Transverse colon (tissue), 4 donors: Measurements from ENCODE around the gene AQP7. TPM values are rescaled to one million over a fixed set of nuclear protein-coding genes. Genes with fewer than 3 reads are reported as not detected.

Experiments used
- DNase-seq: peaks from one replicate; pipeline ENCODE4 v3.0.0-alpha.2; 2019
- H3K27ac ChIP-seq, 4 donors: fragments of 200-600 bp; sonication (generic); 2 replicates each; pipeline ENCODE4 v1.5.1; 2016 to 2018; ENCODE audit warnings: inconsistent platforms in 4 of 4
- H3K27me3 ChIP-seq: fragments of 200-600 bp; sonication (generic); 2 replicates; pipeline ENCODE4 v1.5.1; 2017; ENCODE audit warnings: inconsistent platforms
- H3K36me3 ChIP-seq, 4 donors: fragments of 200-600 bp; sonication (generic); 2 replicates each; pipeline ENCODE4 v1.5.1; 2017 to 2019; ENCODE audit warnings: inconsistent platforms in 4 of 4
- H3K4me1 ChIP-seq, 4 donors: fragments of 200-600 bp; sonication (generic); 2 replicates each; pipeline ENCODE4 v1.5.1; 2017 to 2020; ENCODE audit warnings: inconsistent platforms in 4 of 4
- H3K4me3 ChIP-seq, 4 donors: fragments of 200-600 bp; sonication (generic); 1 replicate in 1 of 4; 2 replicates in 3 of 4; pipeline versions ENCODE4 v1.5.1 to v1.6.1; 2017 to 2019; ENCODE audit warnings: inconsistent platforms in 4 of 4
- H3K9me3 ChIP-seq, 2 donors: fragments of 200-600 bp; sonication (generic); 2 replicates each; pipeline ENCODE4 v1.5.1; 2017 to 2019; ENCODE audit warnings: inconsistent platforms in 2 of 2
- CTCF ChIP-seq, 5 experiments: fragments of 200-600 bp in 3 of 5; fragments of 450-650 bp in 2 of 5; sonication (generic) in 3 of 5; IDR thresholded peaks; 1 replicate in 2 of 5; 2 replicates in 3 of 5; pipeline ENCODE4 v1.5.1; 2016 to 2017; ENCODE audit warnings: antibody characterized with exemption in 5 of 5, inconsistent platforms in 3 of 5, mild to moderate bottlenecking in 2 of 5, moderate library complexity in 1 of 5
- EP300 ChIP-seq: sonication (generic); formaldehyde crosslinking; IDR thresholded peaks from one replicate; pipeline ENCODE4 v1.6.1; 2017; ENCODE audit warnings: antibody characterized with exemption, low read depth
- POLR2A ChIP-seq: fragments of 450-650 bp; IDR thresholded peaks from one replicate; pipeline ENCODE4 v1.6.1; 2016; ENCODE audit warnings: antibody characterized with exemption, mild to moderate bottlenecking, moderate library complexity
- POLR2AphosphoS5 ChIP-seq, 3 donors: sonication (generic); formaldehyde crosslinking; IDR thresholded peaks; one replicate each; pipeline ENCODE4 v1.6.1; 2016; ENCODE audit warnings: antibody characterized with exemption in 3 of 3
- WGBS, 2 donors: methylation state at CpG; one replicate each; pipeline ENCODE4 v1.1.5; 2018; ENCODE audit warnings: low coverage in 1 of 2; 5-methylcytosine and 5-hydroxymethylcytosine counted together
- in situ Hi-C, 4 donors: fragments of 200-750 bp; cut with MboI; loops; one replicate each; pipeline versions ENCODE4 v1.15.0 to v1.15.1; 2017; ENCODE audit warnings: low sequenced_read_pairs in 3 of 4, low pct_ligation_motif_present in 1 of 4, low pct_unique_long_range_greater_than_20kb in 1 of 4
- intact Hi-C: fragments of 100-400 bp; cut with DNase I; formaldehyde crosslinking; loops from one replicate; pipeline ENCODE4 v1.15.1; 2023; ENCODE audit warnings: low total_unique reads
- total RNA-seq, 4 donors: library from RNA; depleted of rRNA; stranded (reverse); fragments of >200 nt; gene quantifications; one replicate each; pipeline ENCODE4 v1.1.0, GENCODE V29; 2016

The AQP7 gene
- total RNA-seq, 4 donors from 2014 or later = 11.9 to 207 (median 27.7) TPM

- 98 to 100% methylated on average over 3 to 4 of the region's 4 CpGs for WGBS, 2 donors
- intact Hi-C loops = no loop called here
- no peak overlapping the region for H3K4me3 ChIP-seq
- in situ Hi-C loops = no loop called here
- peak overlapping the region in 3 of 4 donors; percentile 41 to 59 (median 55) for H3K27ac ChIP-seq
- DNase-seq = no peak
- no peaks in the 10 kb centered on the region for H3K9me3 ChIP-seq
- H3K27me3 ChIP-seq = no peaks in the 10 kb centered on the region
- H3K4me1 ChIP-seq = peaks cover 0 to 14% (median 0%) of the 10 kb centered on the region in 4 donors
- peaks cover 0 to 53% (median 26%) of the 10 kb centered on the region in 4 donors for H3K36me3 ChIP-seq
- TF ChIP-seq POLR2A = no peak
- TF ChIP-seq POLR2AphosphoS5 (IDR thresholded peaks at IDR 0.05) = no peak
- TF ChIP-seq EP300 = no peak
- no peak for TF ChIP-seq CTCF (IDR thresholded peaks at IDR 0.05)
Observed at GRCh38 chr9:33348998-33349397, 53.4 kb downstream of the AQP7 start.

GRCh38 chr9:33346564-33346963 lies 55.8 kb downstream of the AQP7 start:
- intact Hi-C loops = no loop called here
- no peaks in the 10 kb centered on the region for H3K9me3 ChIP-seq
- no peak for DNase-seq
- peaks cover 0 to 70% (median 38%) of the 10 kb centered on the region in 4 donors for H3K36me3 ChIP-seq
- H3K4me1 ChIP-seq = peaks cover 0 to 14% (median 0%) of the 10 kb centered on the region in 4 donors
- H3K4me3 ChIP-seq = no peak overlapping the region
- H3K27me3 ChIP-seq = no peaks in the 10 kb centered on the region
- H3K27ac ChIP-seq = peak overlapping the region; percentile 14 to 51 (median 32)
- TF ChIP-seq EP300 = no peak
- TF ChIP-seq CTCF (IDR thresholded peaks at IDR 0.05) = no peak
- no peak for TF ChIP-seq POLR2AphosphoS5 (IDR thresholded peaks at IDR 0.05)
- TF ChIP-seq POLR2A = no peak
- in situ Hi-C loops = no loop called here
- 78 to 89% methylated on average over 3 to 4 of the region's 4 CpGs for WGBS, 2 donors

GRCh38 chr9:33344145-33344544 lies 58.2 kb downstream of the AQP7 start:
- no peaks in the 10 kb centered on the region for H3K4me1 ChIP-seq
- H3K27ac ChIP-seq = no peak overlapping the region
- no peak for TF ChIP-seq POLR2A
- TF ChIP-seq CTCF (IDR thresholded peaks at IDR 0.05) = no peak
- TF ChIP-seq POLR2AphosphoS5 (IDR thresholded peaks at IDR 0.05) = no peak
- no peak for TF ChIP-seq EP300
- DNase-seq = no peak
- H3K4me3 ChIP-seq = no peak overlapping the region
- intact Hi-C loops = no loop called here
- H3K27me3 ChIP-seq = no peaks in the 10 kb centered on the region
- 38 to 85% methylated on average over 1 to 3 of the region's 3 CpGs for WGBS, 2 donors
- peaks cover 0 to 94% (median 47%) of the 10 kb centered on the region in 4 donors for H3K36me3 ChIP-seq
- no peaks in the 10 kb centered on the region for H3K9me3 ChIP-seq
- in situ Hi-C loops = no loop called here

GRCh38 chr9:33341182-33341581 lies 61.2 kb downstream of the AQP7 start:
- Histone ChIP-seq H3K9me3 (no peaks in the 10 kb centered on the region), H3K4me1 (no peaks in the 10 kb centered on the region), H3K27me3 (no peaks in the 10 kb centered on the region), H3K4me3 (no peak overlapping the region), H3K36me3 (peaks cover 0 to 98% (median 45%) of the 10 kb centered on the region in 4 donors), H3K27ac (no peak overlapping the region)
- 95 to 100% methylated on average over 3 of the region's 3 CpGs for WGBS, 2 donors
- TF ChIP-seq POLR2AphosphoS5 (IDR thresholded peaks at IDR 0.05) (no peak), EP300 (no peak), CTCF (IDR thresholded peaks at IDR 0.05) (no peak), POLR2A (no peak)
- in situ Hi-C loops = no loop called here
- DNase-seq = no peak
- intact Hi-C loops = no loop called here
